Neuron (in vitro differentiated cells): Measurements from ENCODE around the gene PDE7B.

ENCODE experiments used
- H2AFZ ChIP-seq: one replicate; pipeline ENCODE4 v1.6.1; 2013; ENCODE audit warnings: low read depth, mild to moderate bottlenecking, inconsistent platforms, low read length, moderate library complexity
- H3K27me3 ChIP-seq: one replicate; pipeline ENCODE4 v1.6.1; 2013; ENCODE audit warnings: low read length; ENCODE audit not compliant: insufficient read depth
- H3K36me3 ChIP-seq: one replicate; pipeline ENCODE4 v1.6.1; 2013; ENCODE audit warnings: low read length; ENCODE audit not compliant: insufficient read depth
- H3K4me1 ChIP-seq: one replicate; pipeline ENCODE4 v1.6.1; 2013; ENCODE audit warnings: low read length; ENCODE audit not compliant: insufficient read depth
- H3K4me3 ChIP-seq: 2 replicates; pipeline ENCODE4 v1.5.1; 2013; ENCODE audit warnings: mild to moderate bottlenecking, low read length, moderate library complexity
- H3K9me3 ChIP-seq: one replicate; pipeline ENCODE4 v1.6.1; 2013; ENCODE audit warnings: low read length

The PDE7B gene

DNA sequence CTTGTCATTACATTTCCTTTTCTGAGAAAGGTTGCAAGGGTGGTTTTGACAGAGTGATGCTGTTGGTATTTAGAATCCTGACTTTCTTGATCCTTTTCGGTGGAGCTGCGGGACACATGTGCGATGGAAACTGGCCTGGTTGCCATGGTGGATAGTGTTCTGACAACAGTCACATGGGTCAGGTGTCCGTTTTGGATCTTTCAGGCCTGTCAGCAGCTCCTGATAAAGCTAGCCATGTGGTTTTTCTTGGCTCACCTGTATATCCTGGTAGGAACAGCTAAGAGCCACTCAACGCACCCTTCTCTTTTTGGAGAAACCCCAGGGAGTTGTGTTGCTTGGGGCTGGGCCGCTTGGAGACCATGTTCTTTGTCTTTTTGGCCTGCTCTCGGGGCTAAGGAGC is 221.2 kb downstream of the PDE7B start:
- Histone ChIP-seq H3K36me3 (no peaks in the 10 kb centered on the region), H3K4me3 (no peak overlapping the region), H3K9me3 (no peaks in the 10 kb centered on the region), H3K4me1 (no peaks in the 10 kb centered on the region), H3K27me3 (no peaks in the 10 kb centered on the region), H2AFZ (no peak overlapping the region)

GRCh38 chr6:136073216-136073615 is 221.7 kb downstream of the PDE7B start:
- H3K36me3 ChIP-seq: no peaks in the 10 kb centered on the region
- H3K9me3 ChIP-seq: no peaks in the 10 kb centered on the region
- no peaks in the 10 kb centered on the region for H3K27me3 ChIP-seq
- H3K4me1 ChIP-seq: no peaks in the 10 kb centered on the region
- no peak overlapping the region for H2AFZ ChIP-seq
- H3K4me3 ChIP-seq: no peak overlapping the region

- Histone ChIP-seq H3K4me3 (no peak overlapping the region), H3K36me3 (no peaks in the 10 kb centered on the region), H3K27me3 (no peaks in the 10 kb centered on the region), H2AFZ (no peak overlapping the region), H3K4me1 (no peaks in the 10 kb centered on the region), H3K9me3 (no peaks in the 10 kb centered on the region)
These were observed 225.0 kb downstream of the PDE7B start for GRCh38 chr6:136076496-136076895.

DNA sequence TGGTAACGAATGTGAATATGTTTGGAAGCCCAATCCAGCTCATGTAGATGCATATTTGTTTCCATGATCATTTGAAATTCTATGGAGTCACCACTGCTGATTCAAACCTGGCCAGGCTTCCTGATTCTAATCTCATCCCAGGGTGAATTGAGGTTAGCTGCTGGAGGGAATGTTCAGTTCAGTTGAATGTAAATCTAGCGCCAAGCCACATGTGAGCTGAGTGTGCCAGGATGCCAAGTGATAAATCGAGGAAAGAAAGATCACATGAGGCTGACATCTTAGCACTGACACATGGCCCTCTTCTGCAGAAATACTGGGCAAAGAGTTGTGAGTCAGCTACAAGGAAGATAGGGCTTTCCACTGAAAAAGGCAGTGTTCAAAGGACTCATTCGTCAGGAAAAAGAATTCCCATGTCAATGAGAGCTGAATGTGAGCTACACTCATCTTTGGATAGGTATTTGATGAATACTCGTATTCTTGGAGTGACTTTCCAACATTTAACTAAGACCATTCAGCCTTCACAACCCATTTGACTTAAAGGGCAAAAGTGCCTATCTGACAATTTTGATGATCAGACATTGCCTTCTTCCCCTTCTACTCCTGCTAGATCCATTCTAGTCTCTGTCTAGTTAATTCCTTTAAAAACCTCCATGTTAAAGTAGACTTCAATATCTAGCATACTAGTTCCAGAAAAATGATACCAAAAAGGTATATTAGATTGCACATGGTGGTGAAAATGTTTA is 226.5 kb downstream of the PDE7B start:
- Histone ChIP-seq H3K36me3 (no peaks in the 10 kb centered on the region), H3K4me1 (no peaks in the 10 kb centered on the region), H3K4me3 (no peak overlapping the region), H3K9me3 (no peaks in the 10 kb centered on the region), H2AFZ (no peak overlapping the region), H3K27me3 (no peaks in the 10 kb centered on the region)

DNA sequence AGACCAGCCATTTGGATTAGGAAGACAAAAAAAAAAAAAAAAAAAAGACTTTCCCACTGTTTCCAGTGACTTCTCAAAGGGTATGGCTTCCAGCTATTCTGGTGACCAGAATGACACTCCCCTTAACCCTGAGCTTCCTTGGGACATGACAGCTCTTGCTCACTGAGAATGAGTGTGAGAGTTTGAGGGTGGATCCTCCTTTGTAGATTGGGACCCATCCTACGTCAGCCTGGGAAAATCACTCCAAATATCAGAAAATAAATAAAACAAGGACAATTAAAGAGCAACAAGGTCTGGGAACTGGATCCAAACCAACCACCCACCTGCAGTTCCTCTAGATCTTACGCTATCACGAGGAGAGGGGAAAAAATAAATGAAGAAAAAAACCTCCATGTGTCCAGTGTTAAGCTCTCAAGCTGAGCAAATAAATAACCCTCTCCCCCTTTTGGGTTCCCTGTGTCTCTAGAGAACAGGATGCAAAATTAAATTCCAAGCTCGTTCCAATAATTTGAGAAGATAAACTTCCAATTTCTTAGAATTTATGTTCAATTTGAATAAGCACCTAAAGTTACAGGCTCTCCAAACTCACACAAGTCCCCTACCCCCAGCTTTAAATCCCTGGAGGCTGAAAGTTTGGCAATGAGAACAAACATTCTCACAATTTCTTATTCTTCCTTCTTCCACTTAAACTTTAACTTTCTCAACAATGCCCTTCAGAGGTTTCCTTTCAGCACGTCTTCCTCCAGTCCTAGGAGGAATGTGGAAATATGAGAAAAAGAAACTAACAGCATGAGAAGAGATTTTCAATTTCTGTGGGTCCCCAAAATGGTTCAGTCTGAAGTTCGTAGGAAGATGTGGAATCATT is 228.4 kb downstream of the PDE7B start:
- H2AFZ ChIP-seq: no peak overlapping the region
- H3K4me3 ChIP-seq: no peak overlapping the region
- no peaks in the 10 kb centered on the region for H3K9me3 ChIP-seq
- no peaks in the 10 kb centered on the region for H3K27me3 ChIP-seq
- H3K4me1 ChIP-seq: no peaks in the 10 kb centered on the region
- no peaks in the 10 kb centered on the region for H3K36me3 ChIP-seq

DNA sequence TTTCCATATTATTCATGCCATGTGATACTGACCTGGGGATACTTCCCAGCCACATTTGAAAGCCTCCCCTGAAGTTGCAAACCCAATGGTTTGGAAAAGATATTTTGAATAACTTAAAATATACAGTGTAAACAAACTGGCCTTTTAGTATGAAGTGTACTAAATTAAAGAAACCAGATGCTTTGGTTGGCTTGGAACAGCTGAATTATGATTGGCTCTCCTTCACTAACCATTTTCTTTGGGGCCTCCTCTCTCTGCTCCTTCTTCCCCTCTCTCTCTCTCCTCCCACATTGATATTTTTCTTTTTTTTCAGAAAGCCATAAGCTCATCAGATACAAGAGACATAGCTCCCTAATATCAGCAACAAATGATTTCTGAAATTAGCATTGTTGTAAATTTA is 232.0 kb downstream of the PDE7B start:
- no peaks in the 10 kb centered on the region for H3K4me1 ChIP-seq
- no peaks in the 10 kb centered on the region for H3K36me3 ChIP-seq
- H3K27me3 ChIP-seq: no peaks in the 10 kb centered on the region
- H3K9me3 ChIP-seq: no peaks in the 10 kb centered on the region
- H2AFZ ChIP-seq: no peak overlapping the region
- no peak overlapping the region for H3K4me3 ChIP-seq

DNA sequence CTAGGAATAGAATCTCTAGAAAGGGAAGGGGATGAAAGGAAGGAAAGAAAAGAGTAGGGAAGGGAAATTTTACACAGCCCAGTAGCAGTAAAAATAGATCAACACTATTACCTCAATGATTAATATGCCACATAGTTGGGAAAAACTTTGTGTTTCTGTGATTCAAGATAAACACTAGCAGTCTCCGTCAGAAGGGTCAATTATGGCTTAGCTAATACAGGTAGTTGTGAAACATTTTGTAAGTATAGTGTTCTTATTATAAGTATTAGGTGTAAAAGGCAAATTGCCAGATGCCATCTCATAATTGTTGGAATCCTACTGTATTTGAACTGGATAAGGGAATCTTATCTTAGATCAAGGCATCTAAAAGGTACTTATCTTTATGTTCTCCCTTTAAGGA is 232.9 kb downstream of the PDE7B start:
- no peaks in the 10 kb centered on the region for H3K9me3 ChIP-seq
- no peaks in the 10 kb centered on the region for H3K4me1 ChIP-seq
- no peak overlapping the region for H2AFZ ChIP-seq
- no peaks in the 10 kb centered on the region for H3K36me3 ChIP-seq
- no peaks in the 10 kb centered on the region for H3K27me3 ChIP-seq
- H3K4me3 ChIP-seq: no peak overlapping the region

DNA sequence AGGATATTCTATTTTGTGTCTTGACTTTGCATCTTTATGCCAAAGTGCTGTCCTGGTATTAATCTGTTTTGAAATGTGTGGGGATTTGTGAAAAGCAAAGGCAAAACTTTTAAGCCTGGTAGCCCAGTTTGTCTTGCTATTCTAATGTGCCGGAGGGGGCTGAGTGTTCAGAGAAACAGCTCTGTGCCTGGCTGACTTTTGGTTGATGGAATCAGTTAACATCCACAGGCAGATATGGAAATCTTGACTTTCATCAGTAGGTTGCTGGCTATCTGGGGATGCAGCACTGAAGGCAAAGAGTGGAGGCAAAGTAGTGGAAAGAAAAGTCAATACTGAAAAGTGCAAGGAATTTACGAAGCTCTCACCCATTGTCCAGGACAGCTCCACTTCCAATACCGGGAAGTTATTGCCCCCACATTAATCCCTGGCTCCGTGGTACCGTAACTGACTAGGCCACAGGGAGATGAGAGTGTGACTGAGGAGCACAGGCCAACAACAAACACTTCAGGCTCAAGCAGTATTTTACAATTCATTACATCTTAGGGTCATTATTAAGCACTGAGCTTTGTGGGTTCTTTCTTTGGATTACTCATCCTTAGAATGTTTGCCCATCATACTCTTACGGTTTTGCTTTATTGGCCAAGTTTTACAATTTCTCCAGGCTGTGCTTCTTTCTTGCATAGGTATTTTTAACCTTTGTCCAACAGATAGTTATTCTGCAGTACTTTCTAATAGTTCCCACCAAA is 234.0 kb downstream of the PDE7B start:
- Histone ChIP-seq H3K36me3 (no peaks in the 10 kb centered on the region), H3K4me3 (no peak overlapping the region), H3K27me3 (no peaks in the 10 kb centered on the region), H2AFZ (no peak overlapping the region), H3K4me1 (no peaks in the 10 kb centered on the region), H3K9me3 (no peaks in the 10 kb centered on the region)

- H3K9me3 ChIP-seq: no peaks in the 10 kb centered on the region
- H3K4me3 ChIP-seq: no peak overlapping the region
- H3K36me3 ChIP-seq: no peaks in the 10 kb centered on the region
- no peaks in the 10 kb centered on the region for H3K27me3 ChIP-seq
- H3K4me1 ChIP-seq: no peaks in the 10 kb centered on the region
- H2AFZ ChIP-seq: no peak overlapping the region
These were observed 235.2 kb downstream of the PDE7B start for GRCh38 chr6:136086686-136087085.

- H3K9me3 ChIP-seq: no peaks in the 10 kb centered on the region
These were observed 236.5 kb downstream of the PDE7B start for GRCh38 chr6:136087986-136088385.

GRCh38 chr6:136088693-136089092 is 237.2 kb downstream of the PDE7B start:
- Histone ChIP-seq H2AFZ (no peak overlapping the region), H3K9me3 (no peaks in the 10 kb centered on the region), H3K4me1 (no peaks in the 10 kb centered on the region), H3K36me3 (no peaks in the 10 kb centered on the region), H3K27me3 (no peaks in the 10 kb centered on the region), H3K4me3 (no peak overlapping the region)

More at GRCh38 chr6:136087986-136088385, 236.5 kb downstream of the PDE7B start:
- Histone ChIP-seq H3K27me3 (no peaks in the 10 kb centered on the region), H3K4me3 (no peak overlapping the region), H3K4me1 (no peaks in the 10 kb centered on the region), H2AFZ (no peak overlapping the region), H3K36me3 (no peaks in the 10 kb centered on the region)

GRCh38 chr6:136089876-136090275 is 238.4 kb downstream of the PDE7B start:
- Histone ChIP-seq H3K9me3 (no peaks in the 10 kb centered on the region), H3K4me3 (no peak overlapping the region), H3K4me1 (no peaks in the 10 kb centered on the region), H3K27me3 (no peaks in the 10 kb centered on the region), H2AFZ (no peak overlapping the region), H3K36me3 (no peaks in the 10 kb centered on the region)

GRCh38 chr6:136090929-136091328 is 239.4 kb downstream of the PDE7B start:
- no peaks in the 10 kb centered on the region for H3K4me1 ChIP-seq
- no peaks in the 10 kb centered on the region for H3K27me3 ChIP-seq
- H3K9me3 ChIP-seq: no peaks in the 10 kb centered on the region
- H3K4me3 ChIP-seq: no peak overlapping the region
- no peak overlapping the region for H2AFZ ChIP-seq
- no peaks in the 10 kb centered on the region for H3K36me3 ChIP-seq
